Mesodermal cell (in vitro differentiated cells): ENCODE measurements around the gene TSEN54.
A peak's percentile ranks its signal among the peaks of the same experiment; 100 is the strongest.

Source experiments
- H3K27ac ChIP-seq: 2 replicates; pipeline ENCODE4 v1.7.0; 2013; ENCODE audit warnings: mild to moderate bottlenecking, low read depth, low read length, moderate library complexity; ENCODE audit not compliant: severe bottlenecking
- H3K36me3 ChIP-seq: 2 replicates; pipeline ENCODE4 v1.7.1; 2013; ENCODE audit warnings: mild to moderate bottlenecking, low read length, moderate library complexity; ENCODE audit not compliant: control insufficient read depth, insufficient read depth
- H3K4me1 ChIP-seq: one replicate; pipeline ENCODE4 v1.7.1; 2013; ENCODE audit warnings: mild to moderate bottlenecking, low read length; ENCODE audit not compliant: insufficient read depth, control insufficient read depth, poor library complexity, severe bottlenecking
- H3K4me3 ChIP-seq: 2 replicates; pipeline ENCODE4 v1.7.0; 2013; ENCODE audit warnings: low read length, control low read depth, mild to moderate bottlenecking; ENCODE audit not compliant: insufficient read depth, poor library complexity, severe bottlenecking; ENCODE audit errors: extremely low read depth
- H3K9me3 ChIP-seq: 2 replicates; pipeline ENCODE4 v1.7.1; 2013; ENCODE audit warnings: mild to moderate bottlenecking, low read length, moderate library complexity; ENCODE audit not compliant: control insufficient read depth
- WGBS, 2 experiments: methylation state at CpG; one replicate each; pipeline ENCODE4 v1.1.5; 2013; ENCODE audit warnings: missing lambda C conversion rate in 2 of 2; ENCODE audit not compliant: insufficient coverage in 2 of 2; 5-methylcytosine and 5-hydroxymethylcytosine counted together

The TSEN54 gene

GRCh38 chr17:75498039-75498725 lies 18.1 kb upstream of the TSEN54 start:
- 91 to 96% methylated on average over 16 to 17 of the region's 21 CpGs for WGBS, 2 experiments
- Histone ChIP-seq H3K9me3 (no peaks in the 10 kb centered on the region), H3K36me3 (peaks cover 59% of the 10 kb centered on the region), H3K27ac (no peak overlapping the region), H3K4me1 (no peaks in the 10 kb centered on the region), H3K4me3 (no peak overlapping the region)

- Histone ChIP-seq H3K36me3 (peaks cover 53% of the 10 kb centered on the region), H3K4me1 (no peaks in the 10 kb centered on the region), H3K4me3 (no peak overlapping the region), H3K27ac (no peak overlapping the region), H3K9me3 (no peaks in the 10 kb centered on the region)
- 86 to 89% methylated on average over 14 to 15 of the region's 16 CpGs for WGBS, 2 experiments
Observed at GRCh38 chr17:75498726-75499213, 17.6 kb upstream of the TSEN54 start.

- Histone ChIP-seq H3K27ac (peak overlapping the region; percentile 16), H3K36me3 (peaks cover 50% of the 10 kb centered on the region), H3K4me3 (no peak overlapping the region), H3K4me1 (no peaks in the 10 kb centered on the region), H3K9me3 (no peaks in the 10 kb centered on the region)
- WGBS, 2 experiments = 95% methylated on average over 10 to 14 of the region's 16 CpGs
Observed at GRCh38 chr17:75499313-75500022, 16.9 kb upstream of the TSEN54 start.

GRCh38 chr17:75500419-75501216 lies 15.7 kb upstream of the TSEN54 start:
- 92 to 94% methylated on average over 11 to 15 of the region's 17 CpGs for WGBS, 2 experiments
- no peak overlapping the region for H3K4me3 ChIP-seq
- no peak overlapping the region for H3K27ac ChIP-seq
- H3K36me3 ChIP-seq = peaks cover 53% of the 10 kb centered on the region
- H3K9me3 ChIP-seq = no peaks in the 10 kb centered on the region
- no peaks in the 10 kb centered on the region for H3K4me1 ChIP-seq

GRCh38 chr17:75501378-75502071 lies 14.8 kb upstream of the TSEN54 start:
- WGBS, 2 experiments = 93 to 97% methylated on average over 20 of the region's 21 CpGs

GRCh38 chr17:75502072-75502720 lies 14.1 kb upstream of the TSEN54 start:
- Histone ChIP-seq H3K36me3 (peaks cover 61% of the 10 kb centered on the region), H3K4me3 (no peak overlapping the region), H3K9me3 (no peaks in the 10 kb centered on the region), H3K4me1 (no peaks in the 10 kb centered on the region), H3K27ac (no peak overlapping the region)
- 92 to 93% methylated on average over 34 to 40 of the region's 40 CpGs for WGBS, 2 experiments

More at GRCh38 chr17:75501378-75502071, 14.8 kb upstream of the TSEN54 start:
- H3K9me3 ChIP-seq = no peaks in the 10 kb centered on the region
- H3K27ac ChIP-seq = no peak overlapping the region
- no peak overlapping the region for H3K4me3 ChIP-seq
- no peaks in the 10 kb centered on the region for H3K4me1 ChIP-seq
- H3K36me3 ChIP-seq = peaks cover 61% of the 10 kb centered on the region

GRCh38 chr17:75502721-75503329 lies 13.5 kb upstream of the TSEN54 start:
- Histone ChIP-seq H3K27ac (no peak overlapping the region), H3K4me3 (no peak overlapping the region), H3K4me1 (no peaks in the 10 kb centered on the region), H3K36me3 (peaks cover 61% of the 10 kb centered on the region), H3K9me3 (no peaks in the 10 kb centered on the region)
- WGBS, 2 experiments = 96 to 99% methylated on average over 19 of the region's 25 CpGs

- H3K27ac ChIP-seq = no peak overlapping the region
- no peak overlapping the region for H3K4me3 ChIP-seq
- H3K9me3 ChIP-seq = no peaks in the 10 kb centered on the region
- no peaks in the 10 kb centered on the region for H3K4me1 ChIP-seq
- peaks cover 64% of the 10 kb centered on the region for H3K36me3 ChIP-seq
- 91 to 98% methylated on average over 14 to 21 of the region's 23 CpGs for WGBS, 2 experiments
Observed at GRCh38 chr17:75503337-75503950, 12.9 kb upstream of the TSEN54 start.

GRCh38 chr17:75503976-75504346 lies 12.4 kb upstream of the TSEN54 start:
- Histone ChIP-seq H3K4me3 (no peak overlapping the region), H3K4me1 (no peaks in the 10 kb centered on the region), H3K9me3 (no peaks in the 10 kb centered on the region), H3K36me3 (peaks cover 61% of the 10 kb centered on the region), H3K27ac (no peak overlapping the region)
- 90 to 94% methylated on average over 2 to 12 of the region's 13 CpGs for WGBS, 2 experiments
